HL-60 (cell line): ENCODE data around the gene MYCN.

Experiments
- DNase-seq, 2 experiments: peaks; one replicate each; pipeline ENCODE4 v3.0.0-alpha.2; 2010 to 2020; ENCODE audit warnings: low read depth in 1 of 2, low spot score in 1 of 2
- H3K27ac ChIP-seq: fragments of 250-450 bp; sonication (Bioruptor Pico); replicated peaks from 2 replicates; pipeline ENCODE4 v1.5.1; 2020; ENCODE audit warnings: mild to moderate bottlenecking, moderate library complexity
- H3K27me3 ChIP-seq: fragments of 250-450 bp; sonication (Bioruptor Pico); 2 replicates; pipeline ENCODE4 v1.5.1; 2021; ENCODE audit warnings: mild to moderate bottlenecking, moderate library complexity; ENCODE audit not compliant: insufficient read depth, poor library complexity, severe bottlenecking
- H3K4me3 ChIP-seq: replicated peaks from 2 replicates; pipeline ENCODE4 v1.5.1; 2011; ENCODE audit warnings: mild to moderate bottlenecking, control low read depth, low read length; ENCODE audit not compliant: insufficient read depth
- CTCF ChIP-seq: IDR thresholded peaks from one replicate; pipeline ENCODE4 v1.5.1; 2011; ENCODE audit warnings: low read length, control low read depth, inconsistent platforms; ENCODE audit not compliant: insufficient read depth
- GABPA ChIP-seq: IDR thresholded peaks from 2 replicates; pipeline ENCODE4 v1.6.1; 2012; ENCODE audit warnings: low read depth
- POLR2AphosphoS5 ChIP-seq: IDR thresholded peaks from 2 replicates; pipeline ENCODE4 v1.6.1; 2012; ENCODE audit warnings: low read depth
- REST ChIP-seq: IDR thresholded peaks from 2 replicates; pipeline ENCODE4 v1.6.1; 2012; ENCODE audit warnings: low read depth; ENCODE audit not compliant: insufficient replicate concordance
- SPI1 ChIP-seq: IDR thresholded peaks from 2 replicates; pipeline ENCODE4 v1.6.1; 2012; ENCODE audit warnings: low read depth, mild to moderate bottlenecking, borderline replicate concordance

The MYCN gene

GRCh38 chr2:15944325-15945017 lies 4.1 kb downstream of the MYCN start:
- no peak for DNase-seq
- Histone ChIP-seq H3K27ac (no peak overlapping the region), H3K27me3 (peaks cover 46% of the 10 kb centered on the region), H3K4me3 (no peak overlapping the region)
- TF ChIP-seq REST, result no peak
- TF ChIP-seq CTCF, result no peak
- no peak for TF ChIP-seq POLR2AphosphoS5
- no peak for TF ChIP-seq GABPA
- TF ChIP-seq SPI1, result no peak

GRCh38 chr2:15945909-15946705 lies 5.8 kb downstream of the MYCN start:
- no peak for TF ChIP-seq POLR2AphosphoS5
- TF ChIP-seq CTCF, result no peak
- no peak for TF ChIP-seq GABPA
- TF ChIP-seq REST, result no peak
- no peak for TF ChIP-seq SPI1
- peaks cover 30% of the 10 kb centered on the region for H3K27me3 ChIP-seq
- H3K4me3 ChIP-seq, result no peak overlapping the region
- DNase-seq, result no peak
- no peak overlapping the region for H3K27ac ChIP-seq

GRCh38 chr2:15946983-15947382 lies 6.6 kb downstream of the MYCN start:
- no peak overlapping the region for H3K27ac ChIP-seq

More at GRCh38 chr2:15946983-15947382, 6.6 kb downstream of the MYCN start:
- Histone ChIP-seq H3K4me3 (no peak overlapping the region), H3K27me3 (peaks cover 23% of the 10 kb centered on the region)
- DNase-seq, result no peak
- TF ChIP-seq POLR2AphosphoS5, result no peak
- no peak for TF ChIP-seq REST
- no peak for TF ChIP-seq SPI1
- no peak for TF ChIP-seq CTCF
- no peak for TF ChIP-seq GABPA
